Epidermal melanocyte (primary cell): ENCODE results near the gene MARCHF2.

ENCODE experiments used
- DNase-seq: peaks from one replicate; pipeline ENCODE4 v3.0.0; 2011; ENCODE audit warnings: low spot score; ENCODE audit not compliant: insufficient read length

MARCHF2 gene

GRCh38 chr19:8387688-8388611, 25.2 kb upstream of the MARCHF2 start:
- no peak for DNase-seq

DNA sequence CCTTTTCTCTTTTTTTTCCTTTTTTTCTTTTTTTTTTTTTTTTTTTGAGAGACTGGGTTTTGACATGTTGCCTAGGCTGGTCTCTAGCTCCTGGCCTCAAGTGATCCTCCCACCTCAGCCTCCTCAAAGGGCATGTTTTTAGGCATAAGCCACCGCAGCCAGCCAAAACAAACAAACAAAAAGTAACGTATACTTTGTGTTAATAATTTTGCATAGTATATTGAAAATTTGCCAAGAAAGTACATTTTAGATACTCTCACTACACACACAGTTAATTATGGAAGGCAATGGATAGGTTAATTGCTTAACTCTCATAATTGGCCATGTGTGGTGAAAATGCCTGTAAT, 24.5 kb upstream of the MARCHF2 start:
- DNase-seq = no peak

GRCh38 chr19:8389891-8390616, 23.1 kb upstream of the MARCHF2 start, which contains the start of gene RAB11B:
RAB11B (plus strand) TSS chr19:8390360; CDS start chr19:8390417, 57 bp downstream.
- DNase-seq = peak; percentile 98

- peak; percentile 77 for DNase-seq
These were observed 22.5 kb upstream of the MARCHF2 start for GRCh38 chr19:8390617-8390981.

- no peak for DNase-seq
These were observed 21.7 kb upstream of the MARCHF2 start for GRCh38 chr19:8391198-8392016.

DNA sequence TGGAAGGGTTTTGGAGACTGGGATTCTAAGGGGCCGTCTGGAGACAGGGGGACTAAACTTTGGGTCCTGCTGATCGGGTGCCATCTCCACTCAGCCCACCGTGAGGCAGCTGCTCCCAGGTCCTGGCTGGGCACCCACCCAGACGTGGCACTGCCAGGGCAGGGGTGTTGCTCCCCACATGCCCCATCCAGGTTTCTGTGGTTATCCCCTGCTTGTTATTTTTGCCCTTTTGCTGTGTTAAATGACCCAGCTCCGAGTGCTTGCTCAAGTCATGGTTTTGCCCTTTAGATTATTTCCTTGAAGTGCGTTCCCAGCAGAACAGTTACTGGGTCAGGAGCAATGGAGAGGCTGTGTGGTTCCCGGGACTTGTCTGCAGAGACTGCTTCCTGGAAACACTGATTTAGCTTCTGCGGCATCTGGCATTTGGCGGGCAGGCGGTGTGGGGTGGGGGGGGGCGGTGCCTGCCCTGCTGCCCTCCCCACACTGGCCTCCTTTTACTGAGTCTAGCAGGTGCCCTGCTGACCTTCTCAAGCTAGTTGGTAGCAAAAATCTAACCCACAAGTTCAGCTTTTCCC, 21.0 kb upstream of the MARCHF2 start:
- DNase-seq = no peak

DNA sequence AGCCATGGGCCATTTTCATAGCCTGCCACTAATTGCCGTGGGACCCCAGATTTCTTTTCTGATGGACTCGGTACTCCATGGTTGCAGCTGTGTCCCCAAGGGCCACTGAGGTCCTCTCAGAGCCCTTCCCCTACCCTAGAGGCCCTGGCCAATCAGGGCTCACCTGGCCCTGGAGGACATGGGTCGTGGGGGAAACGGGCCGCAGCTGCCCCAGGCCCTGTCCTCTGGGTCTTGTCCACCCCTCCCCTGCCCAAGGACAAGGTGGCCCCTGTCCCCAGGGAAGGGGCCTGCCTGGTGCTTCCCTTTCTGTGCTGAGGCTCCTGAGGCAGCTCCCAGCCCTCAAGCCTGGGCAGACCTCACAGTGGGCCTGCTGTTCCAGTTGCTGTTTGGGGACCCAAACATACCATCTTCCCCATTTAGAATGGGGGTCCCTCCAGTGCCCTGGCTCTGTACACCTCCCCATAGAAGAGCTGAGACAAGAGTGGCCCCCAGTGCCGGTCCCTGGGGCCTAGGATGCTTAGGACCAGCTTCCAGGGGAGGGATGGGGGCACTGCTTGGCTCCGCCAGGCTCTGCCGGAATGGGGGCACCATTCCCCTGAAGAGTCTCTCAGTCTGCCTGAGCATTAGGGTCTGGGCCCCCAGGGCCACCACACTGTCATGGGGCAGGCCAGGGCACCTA, 19.8 kb upstream of the MARCHF2 start:
- no peak for DNase-seq

- DNase-seq = no peak
These were observed 19.2 kb upstream of the MARCHF2 start for GRCh38 chr19:8393871-8394250.

DNA sequence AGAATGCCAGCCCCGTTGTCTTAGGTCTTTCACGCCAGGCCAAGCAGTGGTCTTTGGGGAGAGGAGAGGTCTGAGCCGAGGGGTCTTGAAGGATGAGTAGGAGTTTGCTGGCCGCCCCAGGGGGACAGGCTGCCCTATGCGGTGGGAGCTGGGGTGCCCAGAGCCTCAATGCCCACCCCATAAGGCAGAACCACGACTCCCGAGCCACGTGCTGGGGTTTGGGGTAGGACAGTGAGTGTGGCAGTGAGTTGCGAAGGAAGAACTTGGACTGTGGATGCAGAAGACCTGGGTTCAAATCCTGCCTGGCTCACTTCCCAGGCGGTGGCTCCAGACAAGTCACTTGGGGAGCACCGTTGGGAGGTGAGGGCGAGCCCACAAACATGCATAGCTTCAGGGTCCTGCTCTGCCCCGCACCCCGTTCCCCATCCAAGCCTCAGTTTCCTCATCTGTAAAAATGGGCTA, 17.5 kb upstream of the MARCHF2 start:
- no peak for DNase-seq

DNA sequence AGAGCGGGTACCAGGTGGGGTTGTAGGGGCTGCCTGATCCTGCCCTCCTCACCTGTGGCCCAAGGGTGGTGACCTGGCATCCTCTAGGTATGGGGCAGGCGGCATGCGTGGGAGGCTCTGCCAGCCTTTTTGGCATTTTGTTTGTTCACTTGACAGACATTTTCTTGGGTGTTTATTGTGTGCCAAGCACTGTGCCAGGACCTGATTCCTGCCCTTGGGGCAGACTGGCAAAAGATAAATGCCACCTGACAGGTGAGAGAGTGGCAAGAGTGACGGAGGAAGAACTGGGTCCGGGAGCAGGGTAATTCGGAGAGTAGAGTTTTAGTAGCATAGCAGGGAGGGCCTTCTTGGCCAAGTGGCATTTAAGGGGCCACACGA, 16.9 kb upstream of the MARCHF2 start:
- DNase-seq = no peak

GRCh38 chr19:8396563-8397203, 16.4 kb upstream of the MARCHF2 start:
- peak; percentile 65 for DNase-seq

DNA sequence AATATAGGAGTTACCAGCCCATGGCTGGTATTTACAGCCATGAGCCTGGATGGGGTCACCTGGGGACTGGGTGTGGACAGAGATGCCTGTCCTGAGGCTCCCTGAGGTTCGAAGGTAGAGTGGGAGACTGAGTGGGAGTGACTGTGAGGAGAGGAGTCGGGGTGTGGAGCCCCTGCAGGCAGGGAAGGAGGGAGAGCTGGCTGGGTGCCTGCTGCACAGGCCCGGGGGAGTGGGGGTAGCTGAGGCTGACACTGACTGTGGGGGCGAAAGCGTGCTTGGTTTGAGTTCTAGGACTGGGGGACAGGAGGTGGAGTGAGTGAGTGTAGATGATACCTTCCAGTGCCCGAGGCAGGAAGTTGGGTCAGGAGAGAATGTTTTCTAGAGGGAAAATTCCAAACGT, 15.8 kb upstream of the MARCHF2 start:
- no peak for DNase-seq

DNA sequence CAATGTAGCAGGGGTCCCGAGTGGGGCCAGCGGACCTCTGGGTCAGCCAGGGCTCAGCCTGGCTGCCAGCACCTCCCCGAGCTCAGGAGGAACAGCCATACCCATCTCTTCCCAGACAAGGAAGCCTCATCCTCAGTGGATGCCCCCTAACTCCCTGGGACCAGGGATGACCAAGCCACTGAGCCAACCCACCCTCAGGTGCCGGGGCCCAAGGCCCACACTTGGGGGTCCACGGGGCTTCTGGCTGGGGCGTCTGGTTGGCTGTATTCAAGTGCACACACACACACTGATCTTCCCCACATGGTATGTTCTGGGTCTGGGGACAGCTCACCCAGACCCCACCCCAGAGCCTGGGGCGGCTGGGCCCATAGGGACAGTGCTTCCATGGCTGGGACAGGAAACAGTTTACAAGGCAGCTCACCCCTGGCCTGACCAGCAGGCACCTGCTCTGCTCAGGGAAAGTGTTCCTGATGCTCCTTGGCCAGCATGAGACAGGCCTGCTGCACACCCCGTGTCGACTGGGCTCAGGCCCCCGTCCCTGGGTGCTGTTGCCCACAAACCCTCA, 15.3 kb upstream of the MARCHF2 start:
- DNase-seq = no peak

- DNase-seq = no peak
These were observed 14.8 kb upstream of the MARCHF2 start for GRCh38 chr19:8398311-8398771.

- DNase-seq = no peak
These were observed 13.4 kb upstream of the MARCHF2 start for GRCh38 chr19:8399681-8400188.

GRCh38 chr19:8401981-8402411, 11.1 kb upstream of the MARCHF2 start:
- DNase-seq = no peak

GRCh38 chr19:8403098-8403819, 9.8 kb upstream of the MARCHF2 start:
- no peak for DNase-seq

GRCh38 chr19:8403820-8404109, 9.3 kb upstream of the MARCHF2 start:
- DNase-seq = no peak
